ENCODE measurements around the gene CCDC136.

GRCh38 chr7:128810473-128810872, 18.7 kb downstream of the CCDC136 start:
- TF ChIP-seq CTCF (IDR thresholded peaks at IDR 0.05 in 4 of 5, conservative IDR thresholded peaks at IDR 0.05 in 1 of 5) (no peak), POLR2A (IDR thresholded peaks at IDR 0.05) (no peak)
